ENCODE measurements around the gene MVB12B.

- TF ChIP-seq, protein P1, sequence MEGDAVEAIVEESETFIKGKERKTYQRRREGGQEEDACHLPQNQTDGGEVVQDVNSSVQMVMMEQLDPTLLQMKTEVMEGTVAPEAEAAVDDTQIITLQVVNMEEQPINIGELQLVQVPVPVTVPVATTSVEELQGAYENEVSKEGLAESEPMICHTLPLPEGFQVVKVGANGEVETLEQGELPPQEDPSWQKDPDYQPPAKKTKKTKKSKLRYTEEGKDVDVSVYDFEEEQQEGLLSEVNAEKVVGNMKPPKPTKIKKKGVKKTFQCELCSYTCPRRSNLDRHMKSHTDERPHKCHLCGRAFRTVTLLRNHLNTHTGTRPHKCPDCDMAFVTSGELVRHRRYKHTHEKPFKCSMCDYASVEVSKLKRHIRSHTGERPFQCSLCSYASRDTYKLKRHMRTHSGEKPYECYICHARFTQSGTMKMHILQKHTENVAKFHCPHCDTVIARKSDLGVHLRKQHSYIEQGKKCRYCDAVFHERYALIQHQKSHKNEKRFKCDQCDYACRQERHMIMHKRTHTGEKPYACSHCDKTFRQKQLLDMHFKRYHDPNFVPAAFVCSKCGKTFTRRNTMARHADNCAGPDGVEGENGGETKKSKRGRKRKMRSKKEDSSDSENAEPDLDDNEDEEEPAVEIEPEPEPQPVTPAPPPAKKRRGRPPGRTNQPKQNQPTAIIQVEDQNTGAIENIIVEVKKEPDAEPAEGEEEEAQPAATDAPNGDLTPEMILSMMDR (IDR thresholded peaks at IDR 0.05): no peak
- TF ChIP-seq POLR2A (IDR thresholded peaks at IDR 0.05): no peak
Measured at GRCh38 chr9:126380447-126380846, 53.8 kb downstream of the MVB12B start.

Measured in testis (tissue), 2 donors.